Testis (tissue), 5 donors: ENCODE results near the gene STAU1. TPM values are rescaled to one million over a fixed set of nuclear protein-coding genes. Genes with fewer than 3 reads are reported as not detected.

ENCODE experiments used
- DNase-seq: peaks from one replicate; pipeline ENCODE4 v3.0.0-alpha.2; 2019
- H3K27ac ChIP-seq, 2 donors: fragments of 200-600 bp; sonication (generic); one replicate each; pipeline ENCODE4 v1.5.1; 2019
- H3K27me3 ChIP-seq: fragments of 200-600 bp; sonication (generic); one replicate; pipeline ENCODE4 v1.5.1; 2019
- H3K36me3 ChIP-seq: fragments of 200-600 bp; sonication (generic); one replicate; pipeline ENCODE4 v1.5.1; 2017; ENCODE audit warnings: low read depth; ENCODE audit errors: missing control alignments
- H3K4me1 ChIP-seq: fragments of 200-600 bp; sonication (generic); one replicate; pipeline ENCODE4 v1.5.1; 2019
- H3K4me3 ChIP-seq, 2 donors: fragments of 200-600 bp; sonication (generic); one replicate each; pipeline ENCODE4 v1.5.1; 2017 to 2019
- H3K9me3 ChIP-seq: fragments of 200-600 bp; sonication (generic); one replicate; pipeline ENCODE4 v1.5.1; 2017
- CTCF ChIP-seq, 3 experiments: fragments of 450-650 bp in 2 of 3; fragments of 200-600 bp in 1 of 3; sonication (generic) in 1 of 3; IDR thresholded peaks; one replicate each; pipeline ENCODE4 v1.5.1; 2016 to 2019; ENCODE audit warnings: antibody characterized with exemption in 3 of 3, mild to moderate bottlenecking in 2 of 3, moderate library complexity in 1 of 3
- POLR2A ChIP-seq: fragments of 450-650 bp; IDR thresholded peaks from one replicate; pipeline ENCODE4 v1.6.1; 2017; ENCODE audit warnings: antibody characterized with exemption, mild to moderate bottlenecking, moderate library complexity
- WGBS, 2 donors: methylation state at CpG; one replicate each; pipeline ENCODE4 v1.1.5; 2018; 5-methylcytosine and 5-hydroxymethylcytosine counted together
- intact Hi-C: fragments of 100-400 bp; cut with DNase I; formaldehyde crosslinking; loops from one replicate; pipeline ENCODE4 v1.15.1; 2023; ENCODE audit warnings: low total_unique reads
- long read RNA-seq, 2 donors: transcript quantifications; one replicate each; lab custom pipeline, GENCODE V29; 2026
- polyA plus RNA-seq: library from polyadenylated mRNA; stranded (reverse); fragments of 350-450 nt; fragmentation: Illumina TruSeq; extraction: RNeasy Lipid Tissue Mini Kit (QIAGEN cat#74804); gene quantifications from one replicate; pipeline ENCODE4 v1.2.3, GENCODE V29; 2014; ENCODE audit warnings: low read depth, low replicate concordance; ENCODE audit not compliant: insufficient read depth
- total RNA-seq, 2 donors: library from RNA; depleted of rRNA; stranded (reverse); fragments of >200 nt; gene quantifications; one replicate each; pipeline ENCODE4 v1.2.3, GENCODE V29; 2016

STAU1 gene, protein sequence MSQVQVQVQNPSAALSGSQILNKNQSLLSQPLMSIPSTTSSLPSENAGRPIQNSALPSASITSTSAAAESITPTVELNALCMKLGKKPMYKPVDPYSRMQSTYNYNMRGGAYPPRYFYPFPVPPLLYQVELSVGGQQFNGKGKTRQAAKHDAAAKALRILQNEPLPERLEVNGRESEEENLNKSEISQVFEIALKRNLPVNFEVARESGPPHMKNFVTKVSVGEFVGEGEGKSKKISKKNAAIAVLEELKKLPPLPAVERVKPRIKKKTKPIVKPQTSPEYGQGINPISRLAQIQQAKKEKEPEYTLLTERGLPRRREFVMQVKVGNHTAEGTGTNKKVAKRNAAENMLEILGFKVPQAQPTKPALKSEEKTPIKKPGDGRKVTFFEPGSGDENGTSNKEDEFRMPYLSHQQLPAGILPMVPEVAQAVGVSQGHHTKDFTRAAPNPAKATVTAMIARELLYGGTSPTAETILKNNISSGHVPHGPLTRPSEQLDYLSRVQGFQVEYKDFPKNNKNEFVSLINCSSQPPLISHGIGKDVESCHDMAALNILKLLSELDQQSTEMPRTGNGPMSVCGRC
- total RNA-seq = 10 to 100 TPM; 85.0 to 95.4 TPM
- 77.3 TPM for polyA plus RNA-seq
- long read RNA-seq, donor 1, transcript STAU1-203 (13 exons, 3,211 nt) = major isoform, 13 of 82 reads
- long read RNA-seq, donor 1, partial matches to known transcripts = 65 of 82 reads
- long read RNA-seq, donor 1, other reads (novel, unspliced or antisense) = 0 of 82 reads
- long read RNA-seq, donor 2, partial matches to known transcripts = 15 of 21 reads
- long read RNA-seq, donor 2, other reads (novel, unspliced or antisense) = 0 of 21 reads

DNA sequence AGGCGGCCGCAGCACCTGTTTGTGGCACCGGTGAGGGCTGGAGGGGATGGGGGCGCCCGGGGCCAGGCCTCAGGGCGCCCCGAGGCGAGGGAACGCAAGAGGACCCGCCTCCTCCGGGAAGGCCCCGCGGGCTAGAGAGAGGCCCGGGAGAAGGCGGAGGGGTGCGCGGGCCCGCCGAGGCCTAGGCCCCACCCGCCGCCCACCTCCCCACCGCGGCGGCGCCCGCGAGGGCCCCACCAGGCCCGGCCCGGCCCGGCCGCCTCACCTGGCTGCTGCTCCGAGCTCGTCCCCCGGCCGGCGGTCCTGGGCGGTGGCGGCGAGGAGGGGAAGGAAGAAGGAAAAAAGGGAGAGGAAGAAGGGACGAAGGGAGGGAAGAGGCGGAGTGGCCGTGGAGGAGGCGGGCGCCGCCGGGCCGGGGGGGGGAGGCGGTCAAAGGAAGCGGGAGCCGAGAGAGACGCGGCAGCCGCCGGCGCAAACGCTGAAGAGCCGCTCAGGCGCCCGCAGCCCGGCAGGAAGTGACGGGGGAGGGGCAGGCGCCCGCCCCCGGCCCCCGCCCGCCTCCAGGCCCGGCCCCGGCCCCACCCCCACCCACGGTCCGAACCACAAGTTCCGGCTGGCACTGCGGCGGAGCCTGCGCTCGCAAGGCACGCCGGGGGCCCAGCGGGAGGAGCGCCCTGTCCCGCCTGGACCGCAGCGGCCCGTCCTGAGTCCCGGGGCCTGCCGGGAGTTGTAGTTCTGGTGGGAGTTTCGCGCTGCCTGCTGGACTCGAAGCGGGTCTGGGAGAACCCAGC is at the start of gene STAU1:
Gene STAU1 (minus strand): TSS at position 484 of the 791 bp plus-strand sequence. CDS start 22,133 bp downstream, outside the sequence.
- peak; percentile 97 for DNase-seq
- peak within 1 kb of the TSS; percentile 67 to 84 for H3K4me3 ChIP-seq
- no peaks in the 10 kb centered on the region for H3K36me3 ChIP-seq
- WGBS, 2 donors = 0% methylated on average over 21 to 69 of the region's 89 CpGs
- H3K27ac ChIP-seq = peak within 1 kb of the TSS; percentile 73 to 86
- H3K4me1 ChIP-seq = peaks cover 16% of the 10 kb centered on the region
- intact Hi-C loops = no loop called here
- no peaks in the 10 kb centered on the region for H3K9me3 ChIP-seq
- no peaks in the 10 kb centered on the region for H3K27me3 ChIP-seq
- TF ChIP-seq POLR2A (no peak), CTCF (IDR thresholded peaks at IDR 0.05) (no peak)

DNA sequence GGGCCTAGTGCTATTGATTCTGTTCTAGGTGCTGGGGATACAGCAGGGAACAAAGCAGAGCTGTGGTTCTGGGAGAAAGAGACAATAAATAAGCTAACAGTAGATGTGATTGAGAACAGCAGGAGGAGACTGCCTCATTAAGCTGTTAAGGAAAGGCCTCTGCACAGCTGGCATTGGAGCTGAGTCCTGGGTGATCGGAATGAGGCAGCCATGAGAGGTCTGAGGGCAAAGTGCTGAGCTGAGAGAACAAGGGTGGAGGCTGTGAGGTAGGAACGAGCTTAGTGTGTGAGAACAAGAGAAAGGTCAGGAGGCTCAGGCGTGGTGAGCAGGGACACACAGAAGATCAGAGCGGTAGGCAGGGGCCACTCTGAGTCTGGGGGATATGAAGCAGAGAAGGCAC is 49.4 kb upstream of the STAU1 start:
- intact Hi-C loops = no loop called here
- no peaks in the 10 kb centered on the region for H3K9me3 ChIP-seq
- H3K4me3 ChIP-seq = no peak overlapping the region
- TF ChIP-seq CTCF (IDR thresholded peaks at IDR 0.05) (no peak), POLR2A (no peak)
- H3K27me3 ChIP-seq = no peaks in the 10 kb centered on the region
- DNase-seq = no peak
- no peak overlapping the region for H3K27ac ChIP-seq
- no peaks in the 10 kb centered on the region for H3K4me1 ChIP-seq
- no peaks in the 10 kb centered on the region for H3K36me3 ChIP-seq
- WGBS, 2 donors = 86 to 87% methylated on average over 4 of the region's 4 CpGs

DNA sequence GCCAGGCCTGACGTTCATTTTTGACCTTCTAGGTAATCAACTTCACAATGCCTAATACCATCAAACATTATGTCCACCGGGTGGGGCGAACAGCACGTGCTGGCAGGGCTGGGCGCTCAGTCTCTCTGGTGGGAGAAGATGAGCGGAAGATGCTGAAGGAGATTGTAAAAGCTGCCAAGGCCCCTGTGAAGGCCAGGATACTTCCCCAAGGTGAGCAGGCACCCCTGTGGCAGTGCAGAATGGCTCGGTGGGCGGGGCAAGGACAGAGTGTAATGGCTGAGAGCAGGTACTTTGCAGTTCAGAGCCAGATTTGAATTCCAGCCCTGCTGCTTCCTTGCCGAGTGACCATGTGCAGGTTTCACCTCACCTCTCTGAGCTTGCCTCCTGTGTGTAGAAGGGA is 48.2 kb upstream of the STAU1 start:
- intact Hi-C loops = no loop called here
- H3K9me3 ChIP-seq = no peaks in the 10 kb centered on the region
- DNase-seq = no peak
- TF ChIP-seq POLR2A (no peak), CTCF (IDR thresholded peaks at IDR 0.05) (no peak)
- H3K27me3 ChIP-seq = no peaks in the 10 kb centered on the region
- H3K4me1 ChIP-seq = no peaks in the 10 kb centered on the region
- H3K4me3 ChIP-seq = no peak overlapping the region
- WGBS, 2 donors = 84 to 87% methylated on average over 7 to 9 of the region's 9 CpGs
- no peak overlapping the region for H3K27ac ChIP-seq
- no peaks in the 10 kb centered on the region for H3K36me3 ChIP-seq

DNA sequence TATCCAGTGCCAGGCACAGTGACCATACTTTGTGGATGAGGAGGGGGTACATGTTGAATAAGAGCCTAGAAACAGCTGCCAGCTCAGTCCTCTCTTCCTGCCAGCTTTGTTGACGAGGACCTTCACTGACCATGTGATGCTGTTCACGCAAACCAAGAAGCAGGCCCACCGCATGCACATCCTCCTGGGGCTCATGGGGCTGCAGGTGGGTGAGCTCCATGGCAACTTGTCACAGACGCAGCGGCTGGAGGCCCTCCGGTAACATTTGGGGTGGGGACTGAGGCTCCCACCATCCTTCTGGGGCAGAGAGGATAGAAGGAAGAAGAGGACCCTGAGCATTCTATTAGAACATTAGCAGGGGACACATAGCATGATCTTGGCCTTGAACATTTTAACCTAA is 46.7 kb upstream of the STAU1 start:
- no peak overlapping the region for H3K27ac ChIP-seq
- H3K9me3 ChIP-seq = no peaks in the 10 kb centered on the region
- no peaks in the 10 kb centered on the region for H3K36me3 ChIP-seq
- intact Hi-C loops = no loop called here
- no peak for DNase-seq
- 95% methylated on average over 6 of the region's 6 CpGs for WGBS, 2 donors
- TF ChIP-seq CTCF (IDR thresholded peaks at IDR 0.05) = no peak
- no peak for TF ChIP-seq POLR2A
- no peak overlapping the region for H3K4me3 ChIP-seq
- no peaks in the 10 kb centered on the region for H3K27me3 ChIP-seq
- H3K4me1 ChIP-seq = no peaks in the 10 kb centered on the region
